OCI-LY1 (cell line): ENCODE results near the gene VCL.

Source experiments
- EZH2 ChIP-seq: fragments of 200-600 bp; sonication (generic), shearing (Covaris generic); IDR thresholded peaks from 2 replicates; pipeline ENCODE4 v1.8.0; 2017; ENCODE audit warnings: borderline replicate concordance, mixed run types, mild to moderate bottlenecking, antibody characterized with exemption, low read length, moderate library complexity, mixed read lengths
- TF ChIP-seq, protein P1 (sequence below): fragments of 200-600 bp; sonication (generic), shearing (Covaris generic); IDR thresholded peaks from 2 replicates; pipeline ENCODE4 v1.5.1; 2017; ENCODE audit warnings: mild to moderate bottlenecking, antibody characterized with exemption, low read length, moderate library complexity, mixed read lengths

DNA sequence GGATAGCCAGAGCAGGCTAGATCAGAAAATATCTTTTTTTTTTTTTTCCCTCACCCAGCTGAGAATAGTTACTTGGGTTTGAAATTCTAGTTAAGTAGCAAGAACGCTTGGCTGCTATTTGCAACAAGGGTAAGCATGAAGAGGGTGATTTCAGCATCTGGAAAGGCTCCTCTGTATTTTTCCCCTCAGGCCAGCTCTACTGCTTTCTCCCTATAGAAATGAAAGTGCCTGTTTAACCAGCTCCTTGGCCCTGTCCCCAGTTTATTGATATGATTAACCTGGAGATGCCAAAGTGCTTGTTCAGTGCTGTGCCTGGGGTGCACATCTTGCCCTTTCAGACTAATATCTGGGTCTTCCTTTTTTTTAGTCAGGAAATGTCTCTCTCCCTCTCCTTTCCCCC lies 115.6 kb downstream of the VCL start:
- TF ChIP-seq, protein P1, sequence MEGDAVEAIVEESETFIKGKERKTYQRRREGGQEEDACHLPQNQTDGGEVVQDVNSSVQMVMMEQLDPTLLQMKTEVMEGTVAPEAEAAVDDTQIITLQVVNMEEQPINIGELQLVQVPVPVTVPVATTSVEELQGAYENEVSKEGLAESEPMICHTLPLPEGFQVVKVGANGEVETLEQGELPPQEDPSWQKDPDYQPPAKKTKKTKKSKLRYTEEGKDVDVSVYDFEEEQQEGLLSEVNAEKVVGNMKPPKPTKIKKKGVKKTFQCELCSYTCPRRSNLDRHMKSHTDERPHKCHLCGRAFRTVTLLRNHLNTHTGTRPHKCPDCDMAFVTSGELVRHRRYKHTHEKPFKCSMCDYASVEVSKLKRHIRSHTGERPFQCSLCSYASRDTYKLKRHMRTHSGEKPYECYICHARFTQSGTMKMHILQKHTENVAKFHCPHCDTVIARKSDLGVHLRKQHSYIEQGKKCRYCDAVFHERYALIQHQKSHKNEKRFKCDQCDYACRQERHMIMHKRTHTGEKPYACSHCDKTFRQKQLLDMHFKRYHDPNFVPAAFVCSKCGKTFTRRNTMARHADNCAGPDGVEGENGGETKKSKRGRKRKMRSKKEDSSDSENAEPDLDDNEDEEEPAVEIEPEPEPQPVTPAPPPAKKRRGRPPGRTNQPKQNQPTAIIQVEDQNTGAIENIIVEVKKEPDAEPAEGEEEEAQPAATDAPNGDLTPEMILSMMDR, result no peak
- TF ChIP-seq EZH2, result no peak
